ENCODE measurements around the gene OR2AT4.

Gene OR2AT4

DNA sequence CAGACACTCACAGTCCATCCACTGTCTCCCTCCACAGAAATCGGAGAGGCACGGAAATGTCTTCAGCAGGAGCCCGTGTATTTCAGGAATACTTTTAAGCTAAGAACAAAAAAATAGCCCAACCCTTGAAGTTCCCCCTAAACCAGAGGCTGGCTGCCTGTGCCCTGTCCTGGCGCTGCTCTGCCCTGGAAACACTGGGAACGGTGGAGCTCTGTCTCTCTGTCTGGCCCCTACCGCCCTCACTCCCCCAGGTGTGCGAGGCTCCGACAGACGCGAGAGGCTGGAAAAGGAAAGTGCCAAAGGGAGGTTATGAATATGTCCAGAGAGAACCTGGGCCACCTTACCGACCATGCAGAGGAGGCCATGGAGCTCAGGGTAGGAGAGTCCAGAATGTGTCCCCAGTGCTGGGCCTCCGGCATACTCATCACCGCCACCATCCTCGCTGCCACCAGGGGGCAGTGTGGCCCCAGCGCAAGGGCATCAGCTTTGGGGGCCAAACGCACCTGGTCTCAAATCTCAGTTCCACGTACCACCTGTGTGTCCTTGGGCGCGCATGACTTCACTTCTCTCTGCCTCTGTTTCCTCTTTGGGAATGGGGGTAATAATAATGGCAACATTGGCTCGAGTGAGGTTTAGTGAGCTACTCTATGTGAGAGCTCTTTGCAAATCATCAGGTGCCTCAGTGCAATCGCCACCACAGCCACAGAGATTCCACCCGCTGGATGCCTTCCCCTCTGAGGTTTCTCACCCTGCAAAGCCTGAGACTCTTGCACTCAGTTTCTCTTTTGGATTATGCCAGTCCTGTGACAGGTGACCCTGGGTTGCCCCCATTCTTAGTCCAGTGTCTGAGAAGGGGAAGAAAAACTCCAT, 43.8 kb upstream of the OR2AT4 start:
- TF ChIP-seq, protein P1, sequence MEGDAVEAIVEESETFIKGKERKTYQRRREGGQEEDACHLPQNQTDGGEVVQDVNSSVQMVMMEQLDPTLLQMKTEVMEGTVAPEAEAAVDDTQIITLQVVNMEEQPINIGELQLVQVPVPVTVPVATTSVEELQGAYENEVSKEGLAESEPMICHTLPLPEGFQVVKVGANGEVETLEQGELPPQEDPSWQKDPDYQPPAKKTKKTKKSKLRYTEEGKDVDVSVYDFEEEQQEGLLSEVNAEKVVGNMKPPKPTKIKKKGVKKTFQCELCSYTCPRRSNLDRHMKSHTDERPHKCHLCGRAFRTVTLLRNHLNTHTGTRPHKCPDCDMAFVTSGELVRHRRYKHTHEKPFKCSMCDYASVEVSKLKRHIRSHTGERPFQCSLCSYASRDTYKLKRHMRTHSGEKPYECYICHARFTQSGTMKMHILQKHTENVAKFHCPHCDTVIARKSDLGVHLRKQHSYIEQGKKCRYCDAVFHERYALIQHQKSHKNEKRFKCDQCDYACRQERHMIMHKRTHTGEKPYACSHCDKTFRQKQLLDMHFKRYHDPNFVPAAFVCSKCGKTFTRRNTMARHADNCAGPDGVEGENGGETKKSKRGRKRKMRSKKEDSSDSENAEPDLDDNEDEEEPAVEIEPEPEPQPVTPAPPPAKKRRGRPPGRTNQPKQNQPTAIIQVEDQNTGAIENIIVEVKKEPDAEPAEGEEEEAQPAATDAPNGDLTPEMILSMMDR (IDR thresholded peaks at IDR 0.05; ENCODE audit: low read depth, low read length): peak; percentile 95
- DNase-seq (ENCODE audit: extremely low read depth, low read depth): no peak

DNA sequence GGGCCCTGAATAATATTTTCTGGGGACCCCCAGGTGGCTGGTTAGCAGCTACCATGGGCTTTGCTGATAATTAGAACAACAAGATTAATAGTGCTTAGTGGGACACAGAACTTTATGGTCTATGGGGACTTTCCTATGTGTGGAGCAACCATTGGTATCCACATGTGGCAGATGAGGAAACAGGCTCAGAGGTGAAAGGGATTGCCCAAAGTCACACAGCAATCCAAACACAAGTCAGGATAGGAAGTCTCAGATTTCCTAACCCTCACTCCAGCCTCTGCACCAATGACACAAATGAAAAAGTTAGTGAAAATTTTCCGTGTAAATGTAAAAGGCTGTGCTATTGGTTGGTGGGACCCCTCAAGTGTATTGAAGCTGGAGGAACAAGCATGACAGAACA, 39.0 kb upstream of the OR2AT4 start:
- DNase-seq (ENCODE audit: extremely low read depth, low read depth): no peak
- TF ChIP-seq, protein P1 (IDR thresholded peaks at IDR 0.05; ENCODE audit: low read depth, low read length): no peak

DNA sequence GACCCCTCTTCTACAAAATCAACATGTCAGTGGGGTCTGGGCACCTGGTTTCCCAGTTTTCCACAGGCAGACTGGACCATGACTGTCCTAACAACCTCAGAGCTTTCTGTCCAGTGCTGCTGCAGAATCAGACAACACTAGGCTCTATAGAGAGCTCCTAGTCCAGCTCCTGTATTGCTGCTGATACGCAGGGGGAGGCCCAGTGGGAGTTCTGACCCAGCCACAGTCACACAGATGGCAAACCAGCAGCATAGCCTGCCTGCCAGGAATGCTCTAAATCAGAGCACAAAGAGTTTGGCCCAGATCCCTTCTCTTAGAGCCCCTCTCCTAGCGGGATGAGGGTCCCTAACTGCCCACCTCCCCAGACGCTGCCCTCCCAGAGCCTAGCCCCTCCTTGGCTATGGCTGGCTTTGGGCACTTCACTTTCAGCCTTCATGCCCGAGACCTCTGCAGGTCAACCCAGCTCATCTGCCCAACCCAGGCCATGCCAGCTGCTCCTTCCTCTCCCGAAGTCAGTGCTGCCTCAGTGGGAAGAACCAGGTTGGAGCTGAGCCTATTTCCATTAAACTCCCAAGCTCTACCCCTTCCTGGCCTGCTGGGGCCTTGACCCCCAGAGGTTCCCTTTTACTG, 38.5 kb upstream of the OR2AT4 start:
- TF ChIP-seq, protein P1 (IDR thresholded peaks at IDR 0.05; ENCODE audit: low read depth, low read length): no peak
- no peak for DNase-seq (ENCODE audit: extremely low read depth, low read depth)

DNA sequence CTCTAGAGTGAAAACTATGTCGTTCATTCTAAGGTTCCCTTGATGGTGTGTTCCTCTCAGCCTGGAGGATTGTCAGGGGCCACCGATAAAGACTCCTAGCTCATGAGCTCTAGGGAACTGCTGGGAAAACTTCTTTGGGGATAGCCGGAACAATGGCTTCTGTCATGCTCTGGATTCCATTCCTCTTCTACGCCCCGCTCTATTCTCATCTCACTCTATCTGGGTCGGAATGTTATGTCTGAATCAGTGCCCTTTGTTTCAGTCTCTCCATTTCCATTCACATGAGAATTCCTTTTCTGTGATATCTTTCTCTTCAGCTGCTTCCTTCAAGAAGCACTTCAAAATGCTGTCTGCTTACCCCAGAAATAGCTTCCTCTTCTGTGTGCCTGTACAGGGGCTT, 37.3 kb upstream of the OR2AT4 start:
- TF ChIP-seq, protein P1 (IDR thresholded peaks at IDR 0.05; ENCODE audit: low read depth, low read length): no peak
- DNase-seq (ENCODE audit: extremely low read depth, low read depth): no peak

DNA sequence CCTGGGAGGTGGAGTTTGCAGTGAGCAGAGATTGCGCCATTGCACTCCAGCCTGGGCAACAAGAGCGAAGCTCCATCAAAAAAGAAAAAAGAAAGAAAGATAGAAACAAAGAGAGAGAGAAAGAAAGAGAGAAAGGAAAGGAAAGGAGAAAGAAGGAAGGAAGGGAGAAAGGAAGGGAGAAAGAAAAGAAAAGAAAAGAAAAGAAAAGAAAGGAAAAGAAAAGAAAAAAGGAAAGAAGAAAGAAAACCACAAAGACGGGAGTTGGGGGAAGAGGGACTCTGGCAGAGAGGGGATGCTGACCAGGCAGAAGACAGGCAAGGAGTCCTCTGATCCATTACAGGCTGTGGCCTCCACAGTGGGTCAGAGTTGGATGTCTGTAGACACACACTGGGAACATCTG, 35.4 kb upstream of the OR2AT4 start:
- TF ChIP-seq, protein P1 (IDR thresholded peaks at IDR 0.05; ENCODE audit: low read depth, low read length): no peak
- DNase-seq (ENCODE audit: extremely low read depth, low read depth): no peak

DNA sequence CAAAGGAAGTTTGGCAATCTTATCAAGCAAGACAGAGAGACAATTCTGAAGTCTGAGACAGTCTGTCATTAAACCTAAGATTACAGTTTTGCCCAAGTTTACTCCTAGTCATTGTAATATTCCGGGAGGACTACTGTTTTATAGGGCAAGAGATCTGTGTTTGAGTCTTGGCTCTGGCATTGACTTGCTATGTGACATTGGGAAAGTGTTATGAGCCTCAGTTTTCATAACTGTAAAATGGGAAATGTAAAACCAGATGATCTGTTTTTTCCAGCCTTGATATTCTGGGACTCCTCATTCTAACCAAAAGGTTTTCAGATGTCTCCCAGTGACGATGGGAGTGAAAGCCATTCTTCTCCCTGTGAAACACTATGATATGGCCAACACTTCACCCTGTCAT, 29.9 kb upstream of the OR2AT4 start:
- TF ChIP-seq, protein P1 (IDR thresholded peaks at IDR 0.05; ENCODE audit: low read depth, low read length): no peak
- no peak for DNase-seq (ENCODE audit: extremely low read depth, low read depth)

DNA sequence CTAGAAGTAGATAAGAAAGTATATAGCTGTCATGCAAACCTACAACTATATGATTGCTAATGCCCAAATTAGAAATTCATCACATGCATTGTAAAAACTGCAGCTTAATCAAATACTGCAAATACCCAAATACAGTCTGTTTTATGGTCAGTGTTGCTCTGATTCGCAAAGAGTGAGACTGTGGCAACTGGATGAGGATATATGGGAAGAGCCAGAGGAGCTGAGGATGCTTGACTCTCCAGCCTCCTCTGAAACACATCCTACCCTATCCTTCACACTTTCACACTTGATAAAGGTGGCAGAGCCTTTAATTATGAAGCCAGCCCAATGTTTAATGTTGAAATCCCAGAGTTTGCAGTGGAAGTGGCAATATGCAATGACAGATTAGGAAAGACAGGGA, 21.9 kb upstream of the OR2AT4 start:
- DNase-seq (ENCODE audit: extremely low read depth, low read depth): no peak
- TF ChIP-seq, protein P1 (IDR thresholded peaks at IDR 0.05; ENCODE audit: low read depth, low read length): no peak
